HEK293T (cell line): ENCODE data around the gene PAK6.

Experiments
- CTCF ChIA-PET: fragments of 350-600 bp; formaldehyde crosslinking; extraction: SDS; loops from one replicate; lab custom pipeline; 2021; ENCODE audit warnings: antibody characterized with exemption, inconsistent platforms; lab: Yijun Ruan, JAX
- POLR2A ChIA-PET: fragments of 350-600 bp; formaldehyde crosslinking; extraction: SDS; loops from one replicate; lab custom pipeline; 2020; ENCODE audit warnings: antibody characterized with exemption, inconsistent platforms; lab: Yijun Ruan, JAX
- DNase-seq: peaks from one replicate; pipeline ENCODE4 v3.0.0; 2012; ENCODE audit warnings: mixed read lengths; ENCODE audit errors: extremely low spot score
- ARNT ChIP-seq: fragments of 450-650 bp; IDR thresholded peaks from 2 replicates; pipeline ENCODE4 v1.6.1; 2017; ENCODE audit warnings: mild to moderate bottlenecking
- BHLHE40 ChIP-seq: fragments of 450-650 bp; IDR thresholded peaks from 2 replicates; pipeline ENCODE4 v1.6.1; 2016; ENCODE audit warnings: mild to moderate bottlenecking, moderate library complexity, borderline replicate concordance
- CTBP1 ChIP-seq: fragments of 450-650 bp; IDR thresholded peaks from 2 replicates; pipeline ENCODE4 v1.6.1; 2016; ENCODE audit warnings: borderline replicate concordance
- ELF4 ChIP-seq: fragments of 450-650 bp; IDR thresholded peaks from 2 replicates; pipeline ENCODE4 v1.6.1; 2017; ENCODE audit warnings: antibody characterized with exemption
- FOXA1 ChIP-seq: fragments of 450-650 bp; IDR thresholded peaks from 2 replicates; pipeline ENCODE4 v1.6.1; 2016; ENCODE audit warnings: mild to moderate bottlenecking
- FOXK2 ChIP-seq: fragments of 450-650 bp; IDR thresholded peaks from 2 replicates; pipeline ENCODE4 v1.6.1; 2016; ENCODE audit warnings: mild to moderate bottlenecking
- FOXM1 ChIP-seq: fragments of 450-650 bp; IDR thresholded peaks from 2 replicates; pipeline ENCODE4 v1.6.1; 2017; ENCODE audit warnings: mild to moderate bottlenecking, borderline replicate concordance
- HDGF ChIP-seq: fragments of 450-650 bp; IDR thresholded peaks from 2 replicates; pipeline ENCODE4 v1.6.1; 2017; ENCODE audit warnings: antibody characterized with exemption, borderline replicate concordance
- L3MBTL2 ChIP-seq: fragments of 450-650 bp; conservative IDR thresholded peaks from 2 replicates; pipeline ENCODE4 v1.6.1; 2016; ENCODE audit warnings: mild to moderate bottlenecking
- LEF1 ChIP-seq: fragments of 450-650 bp; IDR thresholded peaks from 2 replicates; pipeline ENCODE4 v1.6.1; 2017; ENCODE audit warnings: mild to moderate bottlenecking, borderline replicate concordance
- NFRKB ChIP-seq: fragments of 450-650 bp; IDR thresholded peaks from 2 replicates; pipeline ENCODE4 v1.6.1; 2016; ENCODE audit warnings: mild to moderate bottlenecking, moderate library complexity
- PKNOX1 ChIP-seq: fragments of 450-650 bp; IDR thresholded peaks from 2 replicates; pipeline ENCODE4 v1.6.1; 2016
- SP1 ChIP-seq: fragments of 450-650 bp; IDR thresholded peaks from 2 replicates; pipeline ENCODE4 v1.6.1; 2017
- SUZ12 ChIP-seq: fragments of 450-650 bp; IDR thresholded peaks from 2 replicates; pipeline ENCODE4 v1.6.1; 2016; ENCODE audit warnings: mild to moderate bottlenecking
- TARDBP ChIP-seq: fragments of 450-650 bp; IDR thresholded peaks from 2 replicates; pipeline ENCODE4 v1.6.1; 2016
- ZNF384 ChIP-seq: fragments of 450-650 bp; IDR thresholded peaks from 2 replicates; pipeline ENCODE4 v1.6.1; 2016

Gene PAK6

GRCh38 chr15:40285151-40285550 lies 46.3 kb downstream of the PAK6 start:
- ChIA-PET POLR2A (interaction anchor here (1.0 kb wide), 1 partner anchor 284 kb away, joined by 3 read pairs; the partner anchor contains the start of gene RPUSD2), CTCF (interaction anchor here (0.6 to 2.4 kb wide), 7 partner anchors 10 to 68 kb away, joined by 3 to 9 read pairs (median 5); partner anchors contain the start of genes INAFM2 and PLCB2)

GRCh38 chr15:40285554-40286011 lies 46.7 kb downstream of the PAK6 start:
- no peak for TF ChIP-seq NFRKB
- CTCF ChIA-PET: interaction anchor here (0.6 to 2.4 kb wide), 7 partner anchors 11 to 69 kb away, joined by 3 to 9 read pairs (median 5); partner anchors contain the start of genes INAFM2 and PLCB2
- no peak for DNase-seq
- POLR2A ChIA-PET: interaction anchor here (1.0 kb wide), 1 partner anchor 284 kb away, joined by 3 read pairs; the partner anchor contains the start of gene RPUSD2

More at GRCh38 chr15:40285151-40285550, 46.3 kb downstream of the PAK6 start:
- no peak for DNase-seq
- TF ChIP-seq FOXK2: no peak
- no peak for TF ChIP-seq ARNT
- no peak for TF ChIP-seq HDGF
- TF ChIP-seq PKNOX1: no peak
- TF ChIP-seq LEF1: no peak

GRCh38 chr15:40286061-40286532 lies 47.2 kb downstream of the PAK6 start:
- ChIA-PET CTCF (interaction anchor here (0.8 to 2.4 kb wide), 5 partner anchors 11 to 53 kb away, joined by 3 to 9 read pairs (median 5); partner anchors contain the start of genes INAFM2 and PLCB2), POLR2A (no interaction called here)
- TF ChIP-seq FOXA1: no peak
- TF ChIP-seq NFRKB: no peak
- TF ChIP-seq L3MBTL2: no peak
- TF ChIP-seq CTBP1: no peak
- no peak for TF ChIP-seq ZNF384
- DNase-seq: no peak

GRCh38 chr15:40286794-40287193 lies 47.9 kb downstream of the PAK6 start:
- CTCF ChIA-PET: interaction anchor here (2.1 to 2.4 kb wide), 2 partner anchors 12 to 23 kb away, joined by 6 to 9 read pairs; no protein-coding TSS in a partner anchor
- TF ChIP-seq TARDBP: no peak
- TF ChIP-seq FOXK2: no peak
- no peak for TF ChIP-seq PKNOX1
- TF ChIP-seq ARNT: no peak
- no peak for TF ChIP-seq CTBP1
- no peak for TF ChIP-seq ELF4
- TF ChIP-seq LEF1: no peak
- TF ChIP-seq BHLHE40: no peak
- no peak for TF ChIP-seq HDGF
- no peak for TF ChIP-seq SUZ12
- DNase-seq: no peak
- POLR2A ChIA-PET: no interaction called here

GRCh38 chr15:40287505-40287904 lies 48.6 kb downstream of the PAK6 start:
- CTCF ChIA-PET: interaction anchor here (0.7 kb wide), 1 partner anchor 362 kb away, joined by 3 read pairs; no protein-coding TSS in a partner anchor

GRCh38 chr15:40287968-40288367 lies 49.1 kb downstream of the PAK6 start:
- DNase-seq: peak; percentile 17
- POLR2A ChIA-PET: no interaction called here
- TF ChIP-seq FOXK2 (no peak), HDGF (no peak), CTBP1 (no peak), SP1 (no peak), L3MBTL2 (no peak), ZNF384 (no peak), PKNOX1 (no peak), BHLHE40 (no peak), ARNT (no peak), LEF1 (no peak), SUZ12 (no peak), FOXM1 (no peak), FOXA1 (no peak), TARDBP (no peak)
- CTCF ChIA-PET: interaction anchor here (0.7 to 1.8 kb wide), 3 partner anchors 9 to 362 kb away, joined by 3 to 8 read pairs (median 6); no protein-coding TSS in a partner anchor

More at GRCh38 chr15:40287505-40287904, 48.6 kb downstream of the PAK6 start:
- DNase-seq: no peak
- POLR2A ChIA-PET: no interaction called here
- TF ChIP-seq HDGF: no peak
- no peak for TF ChIP-seq FOXK2
- TF ChIP-seq LEF1: no peak
- no peak for TF ChIP-seq L3MBTL2
- TF ChIP-seq FOXA1: no peak
- TF ChIP-seq ARNT: no peak
- no peak for TF ChIP-seq CTBP1
- TF ChIP-seq TARDBP: no peak
- TF ChIP-seq FOXM1: no peak
- no peak for TF ChIP-seq ZNF384
- no peak for TF ChIP-seq ELF4
- no peak for TF ChIP-seq SP1
- no peak for TF ChIP-seq NFRKB
- no peak for TF ChIP-seq BHLHE40
- TF ChIP-seq PKNOX1: no peak
- TF ChIP-seq SUZ12: no peak
